Measurements from ENCODE around the gene RBM17. TPM values are rescaled to one million over a fixed set of nuclear protein-coding genes. Genes with fewer than 3 reads are reported as not detected.

RBM17 gene
- total and polyA plus RNA-seq, 4 donors, result 16.5 to 44.8 (median 34.1) TPM

- TF ChIP-seq NR2F2 (IDR thresholded peaks at IDR 0.05), result no peak
- TF ChIP-seq HNF4A (conservative IDR thresholded peaks at IDR 0.05), result no peak
- TF ChIP-seq SP1 (IDR thresholded peaks at IDR 0.05), result no peak
Measured at GRCh38 chr10:6146921-6147320, 58.1 kb downstream of the RBM17 start (continued).

GRCh38 chr10:6148251-6148701 lies 59.4 kb downstream of the RBM17 start:
- peaks cover 0 to 5% (median 3%) of the 10 kb centered on the region in 4 donors for H3K4me1 ChIP-seq (ENCODE audit: control insufficient read depth in 4 of 4, insufficient read depth in 4 of 4, low read length in 3 of 4)
- no peak for TF ChIP-seq HNF4G (IDR thresholded peaks at IDR 0.05)
- TF ChIP-seq FOXA2 (IDR thresholded peaks at IDR 0.05), result no peak
- TF ChIP-seq HNF4A (conservative IDR thresholded peaks at IDR 0.05), result peak in 1 of 2 donors; percentile 19
- no peak for TF ChIP-seq YY1 (IDR thresholded peaks at IDR 0.05)
- no peak for TF ChIP-seq SP1 (IDR thresholded peaks at IDR 0.05)
- TF ChIP-seq ATF3 (IDR thresholded peaks at IDR 0.05), result no peak
- H3K9ac ChIP-seq (ENCODE audit: low read depth in 1 of 2, low read length in 2 of 2), result no peak overlapping the region
- H3K36me3 ChIP-seq (ENCODE audit: control insufficient read depth in 4 of 4, insufficient read depth in 3 of 4, low read depth in 1 of 4, low read length in 3 of 4), result no peaks in the 10 kb centered on the region
- WGBS, result 71% methylated on average over 7 of the region's 7 CpGs
- DNase-seq (ENCODE audit: low spot score), result no peak
- no peak overlapping the region for H3K27ac ChIP-seq (ENCODE audit: low read depth in 1 of 2, low read length in 2 of 2)
- no peak overlapping the region for H3K4me3 ChIP-seq (ENCODE audit: low read depth in 1 of 3, low read length in 3 of 3)
- no peaks in the 10 kb centered on the region for H3K27me3 ChIP-seq (ENCODE audit: control insufficient read depth in 4 of 4, insufficient read depth in 4 of 4, low read length in 3 of 4)
- no peaks in the 10 kb centered on the region for H3K9me3 ChIP-seq (ENCODE audit: control insufficient read depth in 4 of 4, low read length in 3 of 4)

GRCh38 chr10:6148908-6149307 lies 60.1 kb downstream of the RBM17 start:
- TF ChIP-seq YY1 (IDR thresholded peaks at IDR 0.05) (no peak), NR2F2 (IDR thresholded peaks at IDR 0.05) (no peak), FOXA2 (IDR thresholded peaks at IDR 0.05) (no peak)
- H3K27ac ChIP-seq (ENCODE audit: low read depth in 1 of 2, low read length in 2 of 2), result no peak overlapping the region
- H3K4me1 ChIP-seq (ENCODE audit: control insufficient read depth in 4 of 4, insufficient read depth in 4 of 4, low read length in 3 of 4), result peaks cover 0 to 4% (median 3%) of the 10 kb centered on the region in 4 donors

GRCh38 chr10:6151087-6151977 lies 62.5 kb downstream of the RBM17 start:
- peak; percentile 62 for DNase-seq (ENCODE audit: low spot score)
- H3K9ac ChIP-seq (ENCODE audit: low read depth in 1 of 2, low read length in 2 of 2), result no peak overlapping the region
- H3K36me3 ChIP-seq (ENCODE audit: control insufficient read depth in 4 of 4, insufficient read depth in 3 of 4, low read depth in 1 of 4, low read length in 3 of 4), result no peaks in the 10 kb centered on the region
- H3K9me3 ChIP-seq (ENCODE audit: control insufficient read depth in 4 of 4, low read length in 3 of 4), result no peaks in the 10 kb centered on the region
- 40% methylated on average over 22 of the region's 22 CpGs for WGBS
- H3K27me3 ChIP-seq (ENCODE audit: control insufficient read depth in 4 of 4, insufficient read depth in 4 of 4, low read length in 3 of 4), result no peaks in the 10 kb centered on the region
- peaks cover 0 to 2% (median 0%) of the 10 kb centered on the region in 4 donors for H3K4me1 ChIP-seq (ENCODE audit: control insufficient read depth in 4 of 4, insufficient read depth in 4 of 4, low read length in 3 of 4)
- H3K4me3 ChIP-seq (ENCODE audit: low read depth in 1 of 3, low read length in 3 of 3), result no peak overlapping the region
- H3K27ac ChIP-seq (ENCODE audit: low read depth in 1 of 2, low read length in 2 of 2), result peak overlapping the region; percentile 42
- TF ChIP-seq FOXA2 (IDR thresholded peaks at IDR 0.05) (no peak), JUND (IDR thresholded peaks at IDR 0.05) (no peak), REST (IDR thresholded peaks at IDR 0.05) (no peak), NR2F2 (IDR thresholded peaks at IDR 0.05) (no peak), CTCF (IDR thresholded peaks at IDR 0.05; ENCODE audit: low read depth, low read length, missing input control) (peak; percentile 53), RXRA (IDR thresholded peaks at IDR 0.05) (no peak), RAD21 (IDR thresholded peaks at IDR 0.05) (peak; percentile 65 to 78), YY1 (IDR thresholded peaks at IDR 0.05) (no peak)

More at GRCh38 chr10:6148908-6149307, 60.1 kb downstream of the RBM17 start:
- Histone ChIP-seq H3K9me3 (ENCODE audit: control insufficient read depth in 4 of 4, low read length in 3 of 4) (no peaks in the 10 kb centered on the region), H3K36me3 (ENCODE audit: control insufficient read depth in 4 of 4, insufficient read depth in 3 of 4, low read depth in 1 of 4, low read length in 3 of 4) (no peaks in the 10 kb centered on the region), H3K4me3 (ENCODE audit: low read depth in 1 of 3, low read length in 3 of 3) (no peak overlapping the region), H3K9ac (ENCODE audit: low read depth in 1 of 2, low read length in 2 of 2) (no peak overlapping the region), H3K27me3 (ENCODE audit: control insufficient read depth in 4 of 4, insufficient read depth in 4 of 4, low read length in 3 of 4) (no peaks in the 10 kb centered on the region)
- no peak for DNase-seq (ENCODE audit: low spot score)
- WGBS, result 90% methylated on average over 6 of the region's 6 CpGs
